Esophagus squamous epithelium (tissue), 4 donors: Measurements from ENCODE around the gene COG4.

Experiments
- CTCF ChIP-seq, 6 experiments: fragments of 450-650 bp in 4 of 6; fragments of 200-600 bp in 2 of 6; sonication (generic) in 2 of 6; IDR thresholded peaks; one replicate each; pipeline ENCODE4 v1.5.1; 2016 to 2019; ENCODE audit warnings: antibody characterized with exemption in 6 of 6, mild to moderate bottlenecking in 4 of 6, moderate library complexity in 4 of 6
- POLR2A ChIP-seq, 4 donors: fragments of 450-650 bp; IDR thresholded peaks; one replicate each; pipeline ENCODE4 v1.6.1; 2017; ENCODE audit warnings: antibody characterized with exemption in 4 of 4, mild to moderate bottlenecking in 4 of 4, moderate library complexity in 3 of 4

GRCh38 chr16:70434484-70435260, 88.7 kb downstream of the COG4 start:
- TF ChIP-seq POLR2A (IDR thresholded peaks at IDR 0.05) (no peak), CTCF (IDR thresholded peaks at IDR 0.05) (no peak)
